Vagina (tissue), 2 donors: ENCODE measurements around the gene HNRNPA2B1.

Source experiments
- POLR2A ChIP-seq, 2 donors: fragments of 450-650 bp; IDR thresholded peaks; one replicate each; pipeline ENCODE4 v1.6.1; 2017; ENCODE audit warnings: antibody characterized with exemption in 2 of 2, mild to moderate bottlenecking in 2 of 2, moderate library complexity in 2 of 2
- POLR2AphosphoS5 ChIP-seq, 2 donors: sonication (generic); formaldehyde crosslinking; IDR thresholded peaks; one replicate each; pipeline ENCODE4 v1.9.0; 2017; ENCODE audit warnings: antibody characterized with exemption in 2 of 2, mild to moderate bottlenecking in 2 of 2, low read depth in 1 of 2; ENCODE audit not compliant: insufficient read depth in 1 of 2
- TF ChIP-seq, protein P1 (sequence below), 3 experiments: fragments of 450-650 bp in 2 of 3; fragments of 200-600 bp in 1 of 3; sonication (generic) in 1 of 3; IDR thresholded peaks; one replicate each; pipeline ENCODE4 v1.5.1; 2017 to 2019; ENCODE audit warnings: antibody characterized with exemption in 3 of 3, mild to moderate bottlenecking in 2 of 3, moderate library complexity in 2 of 3

GRCh38 chr7:26200038-26200443 is 505 bp downstream of the HNRNPA2B1 start:
- TF ChIP-seq, protein P1, sequence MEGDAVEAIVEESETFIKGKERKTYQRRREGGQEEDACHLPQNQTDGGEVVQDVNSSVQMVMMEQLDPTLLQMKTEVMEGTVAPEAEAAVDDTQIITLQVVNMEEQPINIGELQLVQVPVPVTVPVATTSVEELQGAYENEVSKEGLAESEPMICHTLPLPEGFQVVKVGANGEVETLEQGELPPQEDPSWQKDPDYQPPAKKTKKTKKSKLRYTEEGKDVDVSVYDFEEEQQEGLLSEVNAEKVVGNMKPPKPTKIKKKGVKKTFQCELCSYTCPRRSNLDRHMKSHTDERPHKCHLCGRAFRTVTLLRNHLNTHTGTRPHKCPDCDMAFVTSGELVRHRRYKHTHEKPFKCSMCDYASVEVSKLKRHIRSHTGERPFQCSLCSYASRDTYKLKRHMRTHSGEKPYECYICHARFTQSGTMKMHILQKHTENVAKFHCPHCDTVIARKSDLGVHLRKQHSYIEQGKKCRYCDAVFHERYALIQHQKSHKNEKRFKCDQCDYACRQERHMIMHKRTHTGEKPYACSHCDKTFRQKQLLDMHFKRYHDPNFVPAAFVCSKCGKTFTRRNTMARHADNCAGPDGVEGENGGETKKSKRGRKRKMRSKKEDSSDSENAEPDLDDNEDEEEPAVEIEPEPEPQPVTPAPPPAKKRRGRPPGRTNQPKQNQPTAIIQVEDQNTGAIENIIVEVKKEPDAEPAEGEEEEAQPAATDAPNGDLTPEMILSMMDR (IDR thresholded peaks at IDR 0.05): no peak
- TF ChIP-seq POLR2AphosphoS5 (IDR thresholded peaks at IDR 0.05; ENCODE audit: insufficient read depth in 1 of 2, low read depth in 1 of 2) (peak in 1 of 2 donors; percentile 69), POLR2A (IDR thresholded peaks at IDR 0.05) (no peak)
